ENCODE results near the gene CC2D1A.

GRCh38 chr19:13864046-13864666 lies 41.8 kb upstream of the CC2D1A start:
- TF ChIP-seq CTCF (IDR thresholded peaks at IDR 0.05) (no peak), POLR2AphosphoS5 (IDR thresholded peaks at IDR 0.05) (no peak), POLR2A (IDR thresholded peaks at IDR 0.05) (no peak)

Measured in upper lobe of left lung (tissue), 4 donors.